HG03520 (cell line): ENCODE data around the gene PDE8B.

Experiments
- ATAC-seq: cut with Tn5 transposase; IDR thresholded peaks from one replicate; pipeline ENCODE4 v1.9.1; 2021; ENCODE audit warnings: mild to moderate bottlenecking, moderate library complexity; ENCODE audit not compliant: unreplicated experiment

Gene PDE8B

GRCh38 chr5:77210091-77210963, at the start of gene PDE8B:
TSS of gene PDE8B (plus strand) at chr5:77210680. CDS start at chr5:77210926, 246 bp downstream.
- no peak for ATAC-seq

GRCh38 chr5:77163453-77163852, 47.0 kb upstream of the PDE8B start:
- ATAC-seq: no peak

DNA sequence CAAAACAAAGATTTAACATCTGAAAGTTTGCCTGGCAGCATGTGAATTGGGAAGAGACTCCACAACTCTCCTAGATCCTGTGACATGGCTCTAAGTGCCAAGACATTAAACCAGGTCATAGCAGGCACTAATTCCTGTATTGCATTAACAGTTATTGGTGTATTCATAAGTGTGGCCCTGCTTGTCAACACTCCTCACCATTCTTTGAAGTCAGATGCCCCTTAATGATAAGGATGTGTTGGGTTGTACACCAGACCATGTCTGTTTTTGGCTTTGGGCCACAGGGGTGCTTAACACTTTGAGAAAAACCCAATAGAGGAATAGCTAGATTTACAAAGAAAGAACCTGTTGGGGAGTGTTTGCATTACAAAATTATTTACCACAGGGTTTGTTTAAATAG, 43.4 kb upstream of the PDE8B start:
- ATAC-seq: no peak

GRCh38 chr5:77167695-77168121, 42.8 kb upstream of the PDE8B start:
- no peak for ATAC-seq

DNA sequence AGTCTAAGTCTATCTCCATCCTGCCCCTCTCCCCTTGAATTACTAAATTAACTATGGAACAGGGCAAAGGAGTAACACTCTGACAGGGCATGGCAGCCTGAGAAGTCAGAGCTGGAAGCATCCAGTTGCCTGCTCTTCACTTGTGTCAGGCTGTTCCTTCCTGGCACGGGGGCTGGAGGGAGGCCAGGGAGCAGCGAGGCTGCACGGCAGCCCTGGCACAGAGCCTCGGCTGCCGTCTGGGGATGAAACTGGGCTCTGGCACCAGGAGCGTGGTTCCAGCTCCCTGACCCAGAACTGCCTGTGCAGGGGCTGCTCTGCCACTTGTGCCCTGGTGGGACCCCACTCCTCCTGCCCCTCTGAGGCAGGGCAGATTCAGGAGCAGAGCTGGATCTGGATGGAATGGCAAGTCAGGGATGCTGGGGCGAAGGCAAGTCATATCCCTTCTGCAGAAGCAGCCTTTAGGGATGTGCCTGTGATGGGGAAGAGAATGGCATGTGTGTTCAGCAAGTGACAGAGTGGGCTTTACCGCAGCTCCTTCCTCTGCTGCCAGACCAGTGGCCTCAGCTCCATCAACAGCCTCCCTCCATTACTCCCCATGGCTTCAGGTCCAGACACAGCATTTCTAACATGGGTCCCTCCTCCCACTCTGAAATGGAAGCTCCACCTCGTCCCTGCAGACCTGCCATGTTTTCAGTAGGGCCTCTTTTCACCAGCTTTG, 42.2 kb upstream of the PDE8B start:
- ATAC-seq: no peak

DNA sequence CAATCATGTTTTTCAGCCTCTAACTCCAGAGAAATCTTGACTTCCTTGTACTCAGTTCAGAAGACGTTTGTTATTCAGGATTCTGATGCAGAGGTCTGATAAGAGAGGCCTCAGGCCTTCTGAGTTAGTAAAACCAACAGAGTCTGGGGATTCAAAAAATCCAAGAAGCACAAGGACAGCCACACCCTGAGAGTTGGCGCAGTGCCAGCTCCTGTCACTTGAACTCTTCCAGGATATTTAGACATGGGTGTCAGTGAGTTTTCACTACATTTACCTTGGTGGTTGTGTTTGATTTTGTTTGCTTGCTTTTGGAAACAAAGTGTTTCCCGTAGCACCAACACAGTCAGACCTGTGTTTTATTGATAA, 41.6 kb upstream of the PDE8B start:
- ATAC-seq: no peak

DNA sequence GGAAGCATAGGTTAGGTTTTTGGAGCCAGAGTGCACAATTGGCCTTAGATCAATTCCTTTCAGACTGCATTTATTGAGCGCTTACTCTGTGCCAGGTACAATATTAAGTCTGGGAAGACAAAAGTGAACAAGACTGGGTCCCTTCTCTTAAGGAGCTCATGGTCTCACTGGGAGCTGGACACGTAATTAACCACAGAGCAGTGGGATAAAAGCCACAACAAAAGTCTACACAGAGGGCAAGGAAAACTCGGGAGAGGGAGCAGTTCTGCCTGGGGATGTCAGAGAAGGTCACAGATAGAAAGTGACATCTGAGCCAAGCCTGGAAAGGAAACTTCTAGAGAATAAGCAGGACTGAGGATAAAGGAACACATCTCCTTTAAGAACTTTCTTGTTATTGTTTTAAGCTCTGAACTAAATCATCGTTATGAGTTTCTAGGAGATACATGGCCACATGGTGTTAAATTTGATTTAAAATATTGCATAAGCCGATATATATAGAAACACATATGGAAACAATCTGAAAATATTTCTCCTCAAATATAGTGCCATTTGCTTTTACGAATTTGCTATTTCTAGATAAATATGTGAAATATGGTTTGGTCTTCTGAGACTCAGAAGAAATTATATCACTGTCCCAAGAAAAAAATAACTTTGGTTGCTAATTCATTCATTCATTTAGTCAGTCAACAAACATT, 40.1 kb upstream of the PDE8B start:
- no peak for ATAC-seq

DNA sequence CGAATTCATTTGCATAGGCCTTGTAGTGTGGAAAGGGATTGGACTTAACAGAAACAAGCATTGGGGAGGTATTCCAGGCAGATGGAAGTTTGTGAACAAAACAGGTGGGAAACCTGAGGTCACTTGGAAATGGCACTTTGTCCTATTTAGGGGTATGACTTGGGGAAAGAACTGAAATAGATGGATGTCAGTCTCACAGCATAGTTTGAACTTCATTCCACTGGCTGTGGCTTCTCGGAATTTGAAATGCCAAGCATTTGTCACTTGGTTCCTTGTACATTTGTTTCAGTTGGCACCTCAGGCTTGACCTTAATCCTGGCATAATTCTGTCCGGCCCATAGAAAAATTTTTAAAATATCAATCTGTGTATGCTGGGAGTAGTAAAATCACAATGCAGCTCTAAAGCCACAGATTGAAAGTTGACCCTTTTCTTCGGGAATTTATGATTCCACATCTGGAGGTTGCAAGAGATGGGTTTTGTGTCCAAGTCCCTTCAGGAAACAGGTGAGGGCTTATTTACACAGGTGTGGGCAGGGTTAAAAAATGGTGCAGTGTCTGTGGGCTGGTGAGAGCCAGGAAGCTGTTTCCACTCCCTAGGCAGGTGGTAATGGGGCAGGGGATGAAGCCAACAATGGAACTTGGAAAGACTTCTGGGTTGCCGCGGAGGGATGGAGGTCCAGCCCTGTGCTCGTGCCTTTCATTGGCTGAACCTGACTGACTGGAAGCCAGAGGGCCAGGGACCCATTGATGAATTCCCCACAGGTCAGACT, 39.2 kb upstream of the PDE8B start:
- ATAC-seq: no peak

DNA sequence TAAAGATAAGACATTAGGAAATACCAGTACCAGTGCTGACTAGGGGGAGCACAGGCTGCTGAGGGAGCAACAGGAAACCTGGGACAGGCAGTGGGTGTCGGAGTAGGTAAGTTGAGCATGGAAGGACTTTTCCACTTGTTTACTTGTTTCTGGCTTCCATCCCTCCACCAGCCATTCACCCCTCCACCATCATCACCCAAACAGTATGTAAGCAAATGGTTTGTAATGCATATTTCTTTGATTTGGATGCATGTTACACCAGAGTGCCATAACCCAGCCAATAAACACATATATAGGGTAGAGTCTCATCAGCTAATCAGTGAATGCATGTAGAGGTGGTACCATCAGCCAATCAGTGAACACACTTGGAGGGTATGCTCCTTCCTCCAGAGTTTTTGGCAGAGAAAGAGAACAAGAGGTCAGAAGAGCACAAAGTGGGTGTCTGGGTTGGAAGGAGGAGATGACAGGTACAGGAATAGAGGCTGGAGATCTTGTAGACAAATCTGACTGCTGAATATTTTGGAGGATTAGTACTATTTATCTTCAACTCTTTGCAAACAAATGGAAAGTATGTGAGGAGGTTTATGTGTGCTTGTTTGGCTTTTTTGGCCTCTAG, 37.7 kb upstream of the PDE8B start:
- no peak for ATAC-seq

GRCh38 chr5:77174526-77174925, 36.0 kb upstream of the PDE8B start:
- ATAC-seq: no peak

DNA sequence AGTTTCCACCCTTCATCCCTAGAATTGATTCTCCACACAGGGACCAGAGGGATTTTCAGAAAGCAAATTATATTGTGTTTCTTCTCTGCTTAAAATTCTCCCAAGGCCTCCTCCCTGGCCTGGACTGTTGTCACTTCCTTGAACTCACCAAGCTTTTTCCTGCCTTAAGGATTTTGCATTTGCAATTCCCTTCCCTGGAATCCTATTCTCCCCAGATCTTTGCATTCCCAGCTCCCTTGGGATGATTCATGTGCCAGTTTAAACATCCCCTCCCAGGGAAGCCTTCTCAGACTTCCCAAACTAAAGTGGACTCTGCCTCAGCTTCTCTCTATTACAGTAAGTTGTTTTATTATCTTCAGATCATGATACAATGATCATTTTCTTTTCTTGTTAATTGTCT, 35.2 kb upstream of the PDE8B start:
- ATAC-seq: no peak

GRCh38 chr5:77176429-77176828, 34.1 kb upstream of the PDE8B start:
- ATAC-seq: no peak

DNA sequence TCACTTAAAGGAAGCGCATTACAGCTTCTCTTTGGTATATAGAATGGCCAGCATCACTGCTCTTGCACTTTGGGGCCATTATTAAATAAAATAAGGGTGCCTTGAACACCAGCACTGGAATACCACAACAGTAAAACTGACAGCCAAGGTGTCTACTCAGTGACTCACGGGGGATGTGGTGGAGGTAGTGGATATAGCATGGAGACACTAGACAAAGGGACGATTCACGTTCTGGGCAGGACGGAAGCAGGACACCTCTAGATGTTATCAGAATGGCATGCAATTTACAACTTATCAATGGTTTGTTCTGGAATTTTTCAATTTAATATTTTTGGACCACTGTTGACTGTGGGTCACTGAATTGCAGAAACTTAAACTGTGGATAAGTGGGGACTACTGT, 32.9 kb upstream of the PDE8B start:
- ATAC-seq: no peak

DNA sequence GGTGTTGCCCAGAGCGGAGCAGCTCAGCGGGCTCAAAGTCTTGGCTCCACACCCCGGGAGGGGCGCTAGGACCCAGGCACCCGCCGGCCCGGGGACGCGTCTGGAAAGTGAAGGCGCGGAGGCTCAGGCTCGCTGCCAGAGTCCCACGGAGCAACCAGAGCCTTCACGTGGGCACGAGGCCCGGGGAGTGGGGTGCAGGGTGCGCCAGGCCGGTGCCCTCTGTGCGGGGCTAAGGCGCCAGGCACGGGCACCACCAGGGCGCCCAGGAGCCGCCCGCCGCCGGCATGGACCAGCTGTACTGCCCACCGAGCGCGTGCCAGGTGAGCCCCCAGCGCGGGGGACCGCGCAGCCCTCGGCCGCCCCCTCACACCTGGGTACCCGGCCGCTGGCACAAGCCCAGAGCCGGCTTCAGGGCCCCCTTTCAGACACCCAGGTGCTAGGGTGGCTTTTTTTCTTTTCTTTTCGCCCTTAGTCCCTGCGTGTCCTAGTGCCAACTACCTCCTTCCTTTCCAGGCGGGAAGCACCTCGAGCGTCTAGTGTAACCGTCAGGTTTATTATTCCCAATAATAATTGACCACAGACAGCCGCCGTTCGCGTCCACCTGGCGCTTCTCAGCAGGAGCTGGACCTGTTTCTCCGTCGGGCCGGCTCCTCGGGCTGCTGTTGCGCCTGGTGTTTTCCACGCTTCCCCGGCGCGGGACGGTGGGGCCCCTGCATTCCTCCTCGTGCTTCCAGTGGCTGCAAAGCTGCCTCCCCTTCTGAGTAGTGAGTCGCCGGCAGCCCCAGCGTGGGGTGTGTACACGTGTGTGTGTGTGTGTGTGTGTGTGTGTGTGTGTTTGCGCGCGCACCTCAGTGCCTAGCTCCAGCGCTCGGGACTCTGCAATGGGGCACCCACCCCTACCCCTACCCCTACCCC, 30.1 kb upstream of the PDE8B start:
- no peak for ATAC-seq

- no peak for ATAC-seq
Observed at GRCh38 chr5:77181173-77181572, 29.3 kb upstream of the PDE8B start.

- ATAC-seq: no peak
Observed at GRCh38 chr5:77181596-77182304, 28.7 kb upstream of the PDE8B start.

GRCh38 chr5:77182367-77182766, 28.1 kb upstream of the PDE8B start:
- no peak for ATAC-seq

DNA sequence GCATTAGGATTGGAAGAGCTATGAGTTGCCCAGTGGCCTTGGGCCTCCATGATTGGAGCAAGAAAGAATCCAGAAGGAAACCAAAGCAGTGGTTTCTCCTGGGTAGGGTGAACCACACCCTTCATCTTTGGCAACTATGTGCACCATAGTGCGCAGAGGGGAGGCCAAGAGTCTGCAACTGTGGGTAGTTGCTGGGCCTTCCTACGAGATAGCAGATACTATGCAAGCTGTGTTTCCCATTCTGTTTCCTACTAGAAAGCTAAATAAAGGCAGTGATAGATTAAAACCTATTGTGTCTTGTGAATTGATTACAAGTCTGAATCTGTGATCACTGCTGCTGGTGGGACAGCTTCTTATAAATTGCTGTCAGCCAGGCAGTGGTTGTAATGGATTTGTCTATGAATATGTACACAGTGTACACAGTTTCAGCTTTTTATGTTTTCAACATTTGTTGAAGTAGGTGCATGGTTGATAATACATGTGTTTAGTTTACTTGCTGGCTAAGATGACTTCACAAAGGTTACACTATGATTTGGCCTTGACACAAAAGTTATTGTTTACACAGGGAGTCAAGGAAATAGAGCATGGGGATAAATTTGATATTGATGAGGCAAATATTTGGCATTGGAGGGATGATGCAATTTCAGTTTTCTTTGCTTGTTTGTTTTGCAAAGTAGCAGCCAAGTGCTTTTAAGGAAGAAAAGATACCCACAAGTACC, 23.7 kb upstream of the PDE8B start:
- no peak for ATAC-seq
